SU-DHL-6 (cell line): ENCODE measurements around the gene SPIRE2.

Experiments
- CTCF ChIP-seq: fragments of 200-600 bp; sonication (generic); IDR thresholded peaks from one replicate; pipeline ENCODE4 v1.5.1; 2017; ENCODE audit warnings: antibody characterized with exemption, mild to moderate bottlenecking, low read length, moderate library complexity; ENCODE audit not compliant: insufficient read depth, poor library complexity, severe bottlenecking
- EZH2phosphoT487 ChIP-seq: fragments of 200-600 bp; sonication (generic), shearing (Covaris generic); conservative IDR thresholded peaks from 2 replicates; pipeline ENCODE4 v1.6.1; 2018; ENCODE audit warnings: mild to moderate bottlenecking, antibody characterized with exemption, low read length, moderate library complexity, mixed read lengths

GRCh38 chr16:89895482-89896250 is 67.4 kb downstream of the SPIRE2 start:
- TF ChIP-seq CTCF (no peak), EZH2phosphoT487 (no peak)
